Gastrocnemius medialis (tissue), 4 donors: ENCODE results near the gene RASGRP2. TPM values are rescaled to one million over a fixed set of nuclear protein-coding genes. Genes with fewer than 3 reads are reported as not detected.

Experiments used
- ATAC-seq, 2 donors: fragments of 150-250 bp; one replicate each; pipeline ENCODE4 v1.9.1; 2016
- DNase-seq, 2 donors: peaks; one replicate each; pipeline ENCODE4 v3.0.0-alpha.2; 2019
- H3K27ac ChIP-seq, 4 donors: fragments of 200-600 bp; sonication (generic); 1 replicate in 1 of 4; 2 replicates in 3 of 4; pipeline ENCODE4 v1.5.1; 2016 to 2018; ENCODE audit warnings: mild to moderate bottlenecking in 2 of 4, moderate library complexity in 1 of 4
- H3K27me3 ChIP-seq, 3 donors: fragments of 200-600 bp; sonication (generic) in 2 of 3; 1 replicate in 1 of 3; 2 replicates in 2 of 3; pipeline versions ENCODE4 v1.5.1 to v1.6.0; 2016 to 2019; ENCODE audit warnings: mild to moderate bottlenecking in 1 of 3, moderate library complexity in 1 of 3
- H3K36me3 ChIP-seq, 2 donors: fragments of 200-600 bp; sonication (generic) in 1 of 2; one replicate each; pipeline ENCODE4 v1.5.1; 2017 to 2018
- H3K4me1 ChIP-seq, 2 donors: fragments of 200-600 bp; sonication (generic) in 1 of 2; one replicate each; pipeline ENCODE4 v1.5.1; 2016 to 2017; ENCODE audit warnings: mild to moderate bottlenecking in 2 of 2
- H3K4me3 ChIP-seq, 4 donors: fragments of 200-600 bp; sonication (generic) in 3 of 4; 1 replicate in 1 of 4; 2 replicates in 3 of 4; pipeline ENCODE4 v1.5.1; 2016 to 2019; ENCODE audit warnings: mild to moderate bottlenecking in 2 of 4
- H3K9me3 ChIP-seq, 3 donors: fragments of 200-600 bp; sonication (generic) in 2 of 3; 1 replicate in 1 of 3; 2 replicates in 2 of 3; pipeline ENCODE4 v1.5.1; 2016 to 2019
- POLR2A ChIP-seq, 2 donors: fragments of 450-650 bp; IDR thresholded peaks; one replicate each; pipeline ENCODE4 v1.6.1; 2017; ENCODE audit warnings: antibody characterized with exemption in 2 of 2, mild to moderate bottlenecking in 2 of 2, moderate library complexity in 2 of 2
- in situ Hi-C, 4 donors: fragments of 200-750 bp; cut with MboI; loops; one replicate each; pipeline versions ENCODE4 v1.15.0 to v1.8.0; 2017; ENCODE audit warnings: low sequenced_read_pairs in 4 of 4
- intact Hi-C: fragments of 100-400 bp; cut with DNase I; formaldehyde crosslinking; loops from one replicate; pipeline ENCODE4 v1.15.1; 2023; ENCODE audit warnings: low total_unique reads
- total RNA-seq, 4 donors: library from RNA; depleted of rRNA; stranded (reverse); fragments of >200 nt; gene quantifications; one replicate each; pipeline versions ENCODE4 v1.1.0 to v1.2.3, GENCODE V29; 2016
- TF ChIP-seq, protein P1 (sequence below), 5 experiments: fragments of 450-650 bp in 3 of 5; fragments of 200-600 bp in 2 of 5; sonication (generic) in 2 of 5; IDR thresholded peaks in 4 of 5; conservative IDR thresholded peaks in 1 of 5; 1 replicate in 4 of 5; 2 replicates in 1 of 5; pipeline ENCODE4 v1.5.1; 2016 to 2019; ENCODE audit warnings: antibody characterized with exemption in 5 of 5, mild to moderate bottlenecking in 3 of 5, moderate library complexity in 3 of 5

The RASGRP2 gene
- total RNA-seq, 4 donors from 2014 or later: 2.9 to 10.9 (median 7.1) TPM

DNA sequence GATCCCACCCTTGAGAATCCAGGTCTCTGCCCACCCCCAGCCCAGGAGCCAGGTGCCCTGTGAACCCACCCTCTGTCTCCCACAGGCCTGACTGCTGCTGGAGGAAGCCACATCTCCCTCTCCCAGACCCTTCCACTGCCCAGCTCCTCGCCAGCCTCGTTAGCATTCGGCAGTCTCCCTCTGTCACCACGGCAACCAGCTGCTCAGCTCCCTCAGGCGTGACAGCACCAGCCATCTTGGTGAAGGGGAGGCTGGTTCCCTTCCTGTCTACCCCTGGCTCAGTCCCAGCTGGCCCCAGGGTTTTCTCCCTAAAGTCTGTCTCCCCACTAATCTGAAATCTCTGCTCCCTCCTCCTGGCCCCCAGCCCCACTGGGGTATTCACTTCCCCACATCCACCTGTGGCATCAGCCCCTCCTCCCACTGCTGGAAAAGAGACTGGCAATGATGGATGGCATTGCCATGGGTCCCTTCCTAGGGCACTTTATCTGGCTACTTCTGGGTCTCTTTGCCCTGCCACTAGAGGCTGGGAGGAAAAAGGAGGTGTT lies 49.0 kb downstream of the RASGRP2 start:
- H3K9me3 ChIP-seq: no peaks in the 10 kb centered on the region
- no peak for DNase-seq
- no peaks in the 10 kb centered on the region for H3K27me3 ChIP-seq
- no peak overlapping the region for H3K27ac ChIP-seq
- intact Hi-C loops (no loop called here), in situ Hi-C loops (no loop called here)
- ATAC-seq: no peak
- no peaks in the 10 kb centered on the region for H3K4me1 ChIP-seq
- no peak for TF ChIP-seq POLR2A (IDR thresholded peaks at IDR 0.05)
- TF ChIP-seq, protein P1, sequence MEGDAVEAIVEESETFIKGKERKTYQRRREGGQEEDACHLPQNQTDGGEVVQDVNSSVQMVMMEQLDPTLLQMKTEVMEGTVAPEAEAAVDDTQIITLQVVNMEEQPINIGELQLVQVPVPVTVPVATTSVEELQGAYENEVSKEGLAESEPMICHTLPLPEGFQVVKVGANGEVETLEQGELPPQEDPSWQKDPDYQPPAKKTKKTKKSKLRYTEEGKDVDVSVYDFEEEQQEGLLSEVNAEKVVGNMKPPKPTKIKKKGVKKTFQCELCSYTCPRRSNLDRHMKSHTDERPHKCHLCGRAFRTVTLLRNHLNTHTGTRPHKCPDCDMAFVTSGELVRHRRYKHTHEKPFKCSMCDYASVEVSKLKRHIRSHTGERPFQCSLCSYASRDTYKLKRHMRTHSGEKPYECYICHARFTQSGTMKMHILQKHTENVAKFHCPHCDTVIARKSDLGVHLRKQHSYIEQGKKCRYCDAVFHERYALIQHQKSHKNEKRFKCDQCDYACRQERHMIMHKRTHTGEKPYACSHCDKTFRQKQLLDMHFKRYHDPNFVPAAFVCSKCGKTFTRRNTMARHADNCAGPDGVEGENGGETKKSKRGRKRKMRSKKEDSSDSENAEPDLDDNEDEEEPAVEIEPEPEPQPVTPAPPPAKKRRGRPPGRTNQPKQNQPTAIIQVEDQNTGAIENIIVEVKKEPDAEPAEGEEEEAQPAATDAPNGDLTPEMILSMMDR (IDR thresholded peaks at IDR 0.05 in 4 of 5, conservative IDR thresholded peaks at IDR 0.05 in 1 of 5): no peak
- no peak overlapping the region for H3K4me3 ChIP-seq
- no peaks in the 10 kb centered on the region for H3K36me3 ChIP-seq

DNA sequence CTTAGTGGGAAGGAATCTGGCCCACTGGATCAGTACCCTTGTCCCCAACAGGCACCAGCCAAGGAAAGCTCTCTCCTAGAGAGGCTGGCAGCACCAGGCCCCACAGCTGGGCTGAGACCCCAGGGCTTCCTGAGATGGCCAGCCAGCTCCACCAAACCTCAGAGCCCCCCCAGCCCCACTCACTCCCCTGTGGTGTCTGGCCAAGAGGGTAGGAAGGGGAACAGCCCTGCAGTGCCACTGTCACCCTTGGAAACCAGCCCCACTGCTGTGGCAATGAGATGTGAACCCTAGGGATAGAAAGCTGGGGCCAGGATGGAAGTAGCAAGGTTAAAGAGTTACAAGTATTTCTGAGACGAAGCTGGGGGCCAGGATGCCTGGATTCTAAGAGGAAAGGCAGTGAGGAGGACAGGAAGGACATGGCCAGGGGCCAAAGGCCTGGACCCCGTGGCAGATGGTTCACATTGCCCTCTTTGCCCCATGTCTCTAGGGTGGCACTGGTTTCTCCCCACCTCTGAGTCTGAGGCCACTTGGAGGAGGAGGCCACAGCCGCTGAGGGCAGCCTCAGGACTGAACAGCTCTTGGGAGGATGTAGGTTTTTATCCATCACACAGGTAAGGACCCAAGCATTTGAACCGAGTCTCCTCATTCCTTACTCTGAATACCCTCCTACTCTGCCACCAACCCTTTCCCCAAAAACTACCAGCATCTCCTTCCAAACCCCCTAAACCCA lies 49.8 kb downstream of the RASGRP2 start:
- in situ Hi-C loops (no loop called here), intact Hi-C loops (no loop called here)
- no peaks in the 10 kb centered on the region for H3K36me3 ChIP-seq
- TF ChIP-seq, protein P1 (IDR thresholded peaks at IDR 0.05 in 4 of 5, conservative IDR thresholded peaks at IDR 0.05 in 1 of 5): no peak
- no peak for TF ChIP-seq POLR2A (IDR thresholded peaks at IDR 0.05)
- no peaks in the 10 kb centered on the region for H3K27me3 ChIP-seq
- H3K9me3 ChIP-seq: no peaks in the 10 kb centered on the region
- ATAC-seq (no peak), DNase-seq (no peak)
- H3K27ac ChIP-seq: no peak overlapping the region
- no peak overlapping the region for H3K4me3 ChIP-seq
- peaks cover 4 to 6% of the 10 kb centered on the region in 2 donors for H3K4me1 ChIP-seq

DNA sequence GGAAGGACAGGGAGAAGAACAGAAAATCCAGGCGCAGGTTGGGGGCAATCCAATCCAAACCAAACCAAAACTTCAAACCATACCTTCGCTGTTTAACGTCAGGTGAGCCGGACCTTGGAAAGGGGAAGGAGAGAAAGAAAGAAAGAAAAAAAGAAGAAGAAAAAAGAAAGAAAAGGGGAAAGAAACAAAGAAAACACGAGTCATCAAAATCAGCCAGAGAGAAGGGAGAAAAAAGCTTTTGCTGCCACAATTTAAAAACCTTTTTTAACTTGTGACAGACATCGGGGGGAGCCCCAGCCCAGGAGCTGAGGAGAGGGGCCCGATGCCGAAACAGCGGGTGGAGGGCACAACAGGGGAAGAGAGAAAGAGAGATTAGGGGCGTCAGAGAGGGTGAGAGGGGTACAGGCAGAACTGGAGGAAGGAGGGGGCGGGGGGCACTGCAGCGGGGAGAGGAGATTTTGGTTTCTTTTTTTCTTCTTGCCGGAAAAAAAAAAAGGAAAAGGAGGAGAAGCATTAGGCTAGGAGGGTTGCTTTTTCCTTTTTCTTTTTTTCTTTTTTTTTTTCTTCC lies 51.1 kb downstream of the RASGRP2 start:
- ATAC-seq (no peak), DNase-seq (no peak)
- Histone ChIP-seq H3K27me3 (no peaks in the 10 kb centered on the region), H3K9me3 (no peaks in the 10 kb centered on the region), H3K27ac (no peak overlapping the region), H3K4me3 (no peak overlapping the region), H3K4me1 (peaks cover 12 to 14% of the 10 kb centered on the region in 2 donors), H3K36me3 (no peaks in the 10 kb centered on the region)
- in situ Hi-C loops: no loop called here
- no peak for TF ChIP-seq POLR2A (IDR thresholded peaks at IDR 0.05)
- TF ChIP-seq, protein P1 (IDR thresholded peaks at IDR 0.05 in 4 of 5, conservative IDR thresholded peaks at IDR 0.05 in 1 of 5): no peak
- intact Hi-C loops: no loop called here

DNA sequence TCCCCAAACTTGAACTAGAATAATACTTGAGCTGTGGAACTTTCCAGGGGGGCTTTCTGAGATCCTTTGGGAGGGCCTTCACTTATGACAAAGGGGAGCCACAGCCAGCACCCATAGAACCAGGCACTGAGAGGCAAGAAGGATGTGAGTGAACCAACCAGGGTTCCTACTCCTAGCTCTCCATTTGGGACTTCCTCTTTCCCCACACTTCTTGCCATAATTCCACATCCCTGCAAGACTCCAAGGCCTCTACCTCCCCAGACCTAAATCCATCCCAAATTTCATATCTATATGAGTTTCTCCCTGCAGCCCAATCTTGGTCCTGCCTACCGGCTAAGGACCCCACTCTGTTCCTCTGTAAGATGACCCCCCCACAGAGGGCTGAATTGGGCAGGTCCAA lies 52.4 kb downstream of the RASGRP2 start:
- ATAC-seq (no peak), DNase-seq (no peak)
- no peak overlapping the region for H3K27ac ChIP-seq
- no peak for TF ChIP-seq POLR2A (IDR thresholded peaks at IDR 0.05)
- TF ChIP-seq, protein P1 (IDR thresholded peaks at IDR 0.05 in 4 of 5, conservative IDR thresholded peaks at IDR 0.05 in 1 of 5): no peak
- H3K4me1 ChIP-seq: peaks cover 22 to 27% of the 10 kb centered on the region in 2 donors
- no peak overlapping the region for H3K4me3 ChIP-seq
- in situ Hi-C loops (no loop called here), intact Hi-C loops (no loop called here)
- no peaks in the 10 kb centered on the region for H3K9me3 ChIP-seq
- no peaks in the 10 kb centered on the region for H3K27me3 ChIP-seq
- H3K36me3 ChIP-seq: no peaks in the 10 kb centered on the region
